GM06990 (cell line): Measurements from ENCODE around the gene FBXO30.

Source experiments
- DNase-seq: peaks from one replicate; pipeline ENCODE4 v3.0.0-alpha.2; 2011; ENCODE audit not compliant: insufficient read length; ENCODE audit errors: extremely low read depth
- H3K27me3 ChIP-seq: replicated peaks from 2 replicates; pipeline ENCODE4 v1.6.0; 2011; ENCODE audit warnings: low read length; ENCODE audit not compliant: control insufficient read depth, insufficient read depth
- H3K36me3 ChIP-seq: 2 replicates; pipeline ENCODE4 v1.5.1; 2011; ENCODE audit warnings: low read length; ENCODE audit not compliant: control insufficient read depth, insufficient read depth
- H3K4me3 ChIP-seq: replicated peaks from 2 replicates; pipeline ENCODE4 v1.5.1; 2011; ENCODE audit warnings: low read depth, mild to moderate bottlenecking, control low read depth, low read length
- TF ChIP-seq, protein P1 (sequence below): IDR thresholded peaks from 2 replicates; pipeline ENCODE4 v1.5.1; 2011; ENCODE audit warnings: low read length, control low read depth, mild to moderate bottlenecking, inconsistent platforms; ENCODE audit not compliant: insufficient read depth, poor library complexity, severe bottlenecking

Gene FBXO30

DNA sequence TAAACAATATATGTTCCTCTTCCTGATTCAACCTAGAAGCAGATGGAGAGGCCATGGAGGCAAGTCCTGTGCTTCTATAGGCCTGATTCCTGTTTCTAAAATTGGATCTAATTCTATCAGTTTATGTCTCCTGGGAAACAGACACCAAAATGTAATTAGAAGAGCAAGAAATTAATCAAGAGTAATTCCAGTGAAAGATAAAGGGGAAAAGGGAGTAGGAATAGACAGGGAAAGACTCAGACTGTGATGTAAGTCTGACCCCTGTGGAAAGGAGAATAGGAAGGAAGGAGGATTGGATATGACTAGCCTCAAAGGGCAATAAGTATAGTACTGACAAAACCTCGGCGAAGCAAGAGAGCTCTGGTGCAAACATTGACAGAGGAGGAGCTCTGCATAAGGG lies 33.9 kb upstream of the FBXO30 start:
- Histone ChIP-seq H3K4me3 (no peak overlapping the region), H3K36me3 (no peaks in the 10 kb centered on the region), H3K27me3 (no peaks in the 10 kb centered on the region)
- no peak for DNase-seq
- TF ChIP-seq, protein P1, sequence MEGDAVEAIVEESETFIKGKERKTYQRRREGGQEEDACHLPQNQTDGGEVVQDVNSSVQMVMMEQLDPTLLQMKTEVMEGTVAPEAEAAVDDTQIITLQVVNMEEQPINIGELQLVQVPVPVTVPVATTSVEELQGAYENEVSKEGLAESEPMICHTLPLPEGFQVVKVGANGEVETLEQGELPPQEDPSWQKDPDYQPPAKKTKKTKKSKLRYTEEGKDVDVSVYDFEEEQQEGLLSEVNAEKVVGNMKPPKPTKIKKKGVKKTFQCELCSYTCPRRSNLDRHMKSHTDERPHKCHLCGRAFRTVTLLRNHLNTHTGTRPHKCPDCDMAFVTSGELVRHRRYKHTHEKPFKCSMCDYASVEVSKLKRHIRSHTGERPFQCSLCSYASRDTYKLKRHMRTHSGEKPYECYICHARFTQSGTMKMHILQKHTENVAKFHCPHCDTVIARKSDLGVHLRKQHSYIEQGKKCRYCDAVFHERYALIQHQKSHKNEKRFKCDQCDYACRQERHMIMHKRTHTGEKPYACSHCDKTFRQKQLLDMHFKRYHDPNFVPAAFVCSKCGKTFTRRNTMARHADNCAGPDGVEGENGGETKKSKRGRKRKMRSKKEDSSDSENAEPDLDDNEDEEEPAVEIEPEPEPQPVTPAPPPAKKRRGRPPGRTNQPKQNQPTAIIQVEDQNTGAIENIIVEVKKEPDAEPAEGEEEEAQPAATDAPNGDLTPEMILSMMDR, result no peak

DNA sequence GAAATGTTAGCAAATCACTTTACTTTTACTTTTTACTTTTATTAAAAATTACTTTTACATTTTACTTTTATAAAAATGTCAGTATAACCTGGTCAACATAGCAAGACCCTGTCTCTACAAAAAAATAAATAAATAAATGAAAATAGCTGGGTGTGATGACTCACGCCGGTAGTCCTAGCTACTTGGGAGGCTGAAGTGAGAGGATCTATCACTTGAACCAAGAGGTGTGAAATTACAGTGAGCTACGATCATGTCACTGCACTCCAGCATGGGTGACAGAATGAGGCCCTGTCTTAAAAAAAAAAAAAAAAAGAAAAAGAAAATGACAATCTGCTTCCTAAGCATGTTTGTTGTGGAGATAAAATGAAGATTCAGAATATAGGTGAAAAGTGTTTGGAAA lies 31.0 kb upstream of the FBXO30 start:
- H3K36me3 ChIP-seq, result no peaks in the 10 kb centered on the region

DNA sequence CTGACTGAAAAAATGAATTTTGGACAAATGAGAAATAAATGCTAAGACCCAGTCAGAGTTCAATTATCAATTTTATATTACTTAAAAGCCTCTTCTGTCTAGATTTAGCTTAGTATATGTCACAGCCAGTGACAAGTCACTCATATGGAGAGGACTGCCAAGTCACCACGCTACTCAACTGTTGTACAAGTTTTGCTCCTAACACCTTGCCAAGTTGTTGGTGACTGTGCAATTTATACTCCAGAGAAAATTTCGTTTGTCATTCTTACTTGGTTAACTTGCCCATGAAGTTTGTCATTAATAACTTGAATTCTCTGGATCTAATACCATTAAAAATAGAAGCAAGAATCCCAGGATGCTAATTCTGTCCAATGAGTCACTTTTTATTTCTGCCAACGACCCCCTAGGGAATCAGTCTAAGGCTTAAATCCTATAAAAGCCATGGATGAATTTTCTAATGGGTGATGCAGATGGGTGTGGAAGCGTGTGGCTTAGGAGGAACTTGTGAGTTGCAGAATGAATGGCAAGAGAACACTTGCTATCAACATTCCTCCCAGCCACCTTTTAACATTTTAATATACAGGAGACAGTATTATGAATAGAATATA lies 30.4 kb upstream of the FBXO30 start:
- DNase-seq, result no peak
- TF ChIP-seq, protein P1, result no peak
- Histone ChIP-seq H3K27me3 (no peaks in the 10 kb centered on the region), H3K4me3 (no peak overlapping the region), H3K36me3 (no peaks in the 10 kb centered on the region)

More for the DNA sequence above, 31.0 kb upstream of the FBXO30 start:
- DNase-seq, result no peak
- TF ChIP-seq, protein P1, result no peak
- Histone ChIP-seq H3K4me3 (no peak overlapping the region), H3K27me3 (no peaks in the 10 kb centered on the region)

DNA sequence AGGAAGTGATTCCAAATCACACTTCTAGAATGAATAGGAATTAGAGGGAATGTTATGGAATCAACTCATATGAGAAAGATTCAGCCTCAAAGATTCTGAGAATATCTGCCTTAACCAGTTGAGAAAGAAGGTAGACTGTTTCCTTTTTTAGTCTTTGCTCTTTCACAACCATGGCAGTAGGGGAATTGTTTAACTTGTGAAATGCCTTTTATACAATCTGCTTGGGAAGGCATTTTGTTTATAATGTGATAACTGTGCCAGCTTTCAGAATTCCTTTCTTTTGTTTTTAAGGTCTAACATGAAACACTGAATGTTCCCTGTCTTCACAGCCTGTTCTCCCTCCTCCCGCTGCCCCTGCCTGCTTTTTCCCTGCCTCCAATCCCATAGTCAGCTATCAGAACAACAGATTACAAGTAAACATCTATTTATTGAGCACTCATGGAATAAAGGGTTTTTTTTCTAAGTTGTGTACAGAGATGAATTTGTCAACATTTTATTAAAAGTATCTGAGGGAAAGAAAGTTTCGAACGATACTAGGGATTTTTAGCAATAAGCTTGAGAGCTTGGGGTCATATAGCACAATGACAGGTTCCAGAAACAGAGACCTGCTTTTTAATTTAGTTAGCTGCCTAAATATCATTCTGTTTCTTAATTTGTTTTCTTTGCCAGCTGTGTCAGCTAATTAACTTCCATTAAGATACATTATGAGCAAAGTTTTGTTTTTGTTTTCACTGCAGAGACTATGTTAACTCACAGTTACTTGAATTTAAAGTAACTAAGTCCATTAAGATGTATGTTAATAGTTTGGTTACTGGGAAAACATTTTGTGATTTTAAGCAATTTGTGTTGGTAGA lies 28.3 kb upstream of the FBXO30 start:
- Histone ChIP-seq H3K36me3 (no peaks in the 10 kb centered on the region), H3K27me3 (no peaks in the 10 kb centered on the region), H3K4me3 (no peak overlapping the region)
- TF ChIP-seq, protein P1, result no peak
- no peak for DNase-seq

DNA sequence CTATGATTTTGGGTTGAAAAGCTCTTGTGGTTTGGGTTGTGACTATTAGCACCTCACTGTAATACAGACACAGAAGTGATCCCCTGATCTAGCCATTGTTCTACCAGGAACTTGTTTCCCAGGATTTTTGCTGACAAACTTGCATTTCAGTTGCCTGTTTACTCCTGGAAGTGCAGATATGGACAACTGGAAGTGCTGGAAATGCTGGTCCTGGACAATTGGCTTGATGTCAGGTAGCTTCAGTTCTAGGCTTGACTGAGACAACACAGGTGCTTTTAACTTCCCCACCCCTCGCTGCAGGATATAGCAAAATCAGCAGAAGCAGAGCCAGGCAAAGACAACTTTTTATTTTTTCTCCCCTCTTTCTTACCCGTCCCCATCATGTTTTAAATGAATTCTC lies 27.1 kb upstream of the FBXO30 start:
- TF ChIP-seq, protein P1, result no peak
- Histone ChIP-seq H3K36me3 (no peaks in the 10 kb centered on the region), H3K27me3 (no peaks in the 10 kb centered on the region), H3K4me3 (no peak overlapping the region)
- no peak for DNase-seq

DNA sequence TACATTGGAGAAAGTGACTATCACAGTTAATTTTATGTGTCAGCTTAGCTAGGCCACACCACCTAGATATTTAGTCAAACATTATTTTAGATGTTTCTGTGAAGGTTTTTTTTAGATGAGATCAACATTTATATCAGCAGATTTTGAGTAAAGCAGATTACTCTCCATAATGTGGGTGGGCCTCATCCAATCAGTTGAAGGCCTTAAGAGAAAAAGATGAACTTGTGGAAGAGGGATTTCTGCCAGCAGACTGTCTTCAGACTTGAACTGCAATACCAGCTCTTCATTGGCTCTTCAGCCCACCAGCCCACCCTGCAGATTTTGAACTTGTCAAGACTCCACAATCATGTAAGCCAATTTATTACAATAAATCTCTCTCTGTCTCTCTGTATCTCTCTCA lies 25.1 kb upstream of the FBXO30 start:
- no peak for DNase-seq
- TF ChIP-seq, protein P1, result no peak
- no peak overlapping the region for H3K4me3 ChIP-seq
- no peaks in the 10 kb centered on the region for H3K36me3 ChIP-seq
- no peaks in the 10 kb centered on the region for H3K27me3 ChIP-seq
